GM12878 (cell line): Measurements from ENCODE around the gene ABCD2. TPM values are rescaled to one million over a fixed set of nuclear protein-coding genes. Genes with fewer than 3 reads are reported as not detected.

ENCODE experiments used
- ATAC-seq: fragments of 200-7000 bp; cut with Tn5 transposase; 3 replicates; pipeline ENCODE4 v1.9.1; 2020; ENCODE audit warnings: mild to moderate bottlenecking, moderate library complexity
- BruUV-seq: library from RNA; stranded (reverse); fragments of 400-500 nt; replicated peaks from 2 replicates; lab custom pipeline; 2021; lab: Mats Ljungman, UMichigan
- CTCF ChIA-PET: fragments of 300-600 bp; sonication (Branson Sonifier 250); formaldehyde crosslinking; extraction: SDS; loops from one replicate; lab custom pipeline; 2021; ENCODE audit warnings: inconsistent platforms; lab: Yijun Ruan, JAX
- POLR2A ChIA-PET: fragments of 350-600 bp; formaldehyde crosslinking; extraction: SDS; loops from one replicate; lab custom pipeline; 2021; ENCODE audit warnings: inconsistent platforms; lab: Charles Lee
- RAD21 ChIA-PET: fragments of 300-600 bp; sonication (Branson Sonifier 250); formaldehyde crosslinking; loops from one replicate; lab custom pipeline; 2023; ENCODE audit warnings: antibody characterized with exemption; ENCODE audit not compliant: unreplicated experiment; lab: Charles Lee
- SMC1A ChIA-PET: fragments of 300-600 bp; sonication (Branson Sonifier 250); formaldehyde crosslinking; loops from one replicate; lab custom pipeline; 2023; ENCODE audit not compliant: unreplicated experiment, uncharacterized antibody; lab: Charles Lee
- DNase-seq: peaks from one replicate; pipeline ENCODE4 v3.0.0-alpha.2; 2011; ENCODE audit warnings: low read depth, low spot score
- FAIRE-seq: peaks from 3 replicates; lab custom pipeline; 2011; peaks lifted over from hg19 to GRCh38; lab: Jason Lieb, UNC
- H2AFZ ChIP-seq: 2 replicates; pipeline ENCODE4 v1.6.0; 2011; ENCODE audit warnings: low read depth, low read length, control low read depth; ENCODE audit not compliant: control insufficient read depth
- H3K27ac ChIP-seq: 2 replicates; pipeline ENCODE4 v1.5.1; 2011; ENCODE audit warnings: control low read depth; ENCODE audit not compliant: control insufficient read depth, insufficient read depth
- H3K27me3 ChIP-seq, 2 experiments: replicated peaks in 1 of 2; 2 replicates each; pipeline versions ENCODE4 v1.6.0 to v1.6.1; 2011; ENCODE audit warnings: low read length in 1 of 2; ENCODE audit not compliant: control insufficient read depth in 2 of 2, insufficient read depth in 2 of 2
- H3K36me3 ChIP-seq, 2 experiments: 2 replicates each; pipeline ENCODE4 v1.5.1; 2011; ENCODE audit warnings: low read length in 1 of 2; ENCODE audit not compliant: control insufficient read depth in 2 of 2, insufficient read depth in 2 of 2
- H3K4me1 ChIP-seq: 2 replicates; pipeline ENCODE4 v1.6.1; 2011; ENCODE audit warnings: mild to moderate bottlenecking, low read length, moderate library complexity, mixed read lengths; ENCODE audit not compliant: control insufficient read depth, insufficient read depth
- H3K4me2 ChIP-seq: 2 replicates; pipeline ENCODE4 v1.6.0; 2011; ENCODE audit warnings: control low read depth; ENCODE audit not compliant: control insufficient read depth, insufficient read depth
- H3K4me3 ChIP-seq: fragments of 200-600 bp; sonication (generic); 2 replicates; pipeline ENCODE4 v1.5.1; 2016
- H3K79me2 ChIP-seq: 2 replicates; pipeline ENCODE4 v1.6.0; 2011; ENCODE audit warnings: low read length; ENCODE audit not compliant: control insufficient read depth, insufficient read depth
- H3K9ac ChIP-seq: 2 replicates; pipeline ENCODE4 v1.8.0; 2011; ENCODE audit warnings: low read length, control low read depth, mixed read lengths; ENCODE audit not compliant: control insufficient read depth, insufficient read depth
- H3K9me3 ChIP-seq: replicated peaks from 3 replicates; pipeline ENCODE4 v1.5.1; 2011; ENCODE audit warnings: mild to moderate bottlenecking, low read length; ENCODE audit not compliant: control insufficient read depth, insufficient read depth
- H4K20me1 ChIP-seq: 2 replicates; pipeline ENCODE4 v1.6.0; 2011; ENCODE audit not compliant: control insufficient read depth, insufficient read depth
- BCLAF1 ChIP-seq: fragments of 450-650 bp; IDR thresholded peaks from 2 replicates; pipeline ENCODE4 v1.6.1; 2017; ENCODE audit warnings: antibody characterized with exemption, mild to moderate bottlenecking, moderate library complexity
- BHLHE40 ChIP-seq, 2 experiments: fragments of 450-650 bp in 1 of 2; IDR thresholded peaks; 2 replicates each; pipeline ENCODE4 v1.6.1; 2011 to 2017; ENCODE audit warnings: low read depth in 2 of 2, borderline replicate concordance in 1 of 2, improper control_type of control experiment in 1 of 2, low read length in 1 of 2, mild to moderate bottlenecking in 1 of 2
- CBX3 ChIP-seq: fragments of 200-600 bp; sonication (generic); IDR thresholded peaks from 2 replicates; pipeline ENCODE4 v1.6.1; 2016; ENCODE audit warnings: low read depth, borderline replicate concordance
- DPF2 ChIP-seq: fragments of 450-650 bp; IDR thresholded peaks from 2 replicates; pipeline ENCODE4 v1.6.1; 2017; ENCODE audit warnings: mild to moderate bottlenecking
- HCFC1 ChIP-seq: fragments of 150-350 bp; IDR thresholded peaks from 2 replicates; pipeline ENCODE4 v1.6.1; 2014; ENCODE audit warnings: low read length
- MEF2A ChIP-seq: IDR thresholded peaks from 2 replicates; pipeline ENCODE4 v1.6.1; 2011; ENCODE audit warnings: low read depth, mild to moderate bottlenecking, low read length, moderate library complexity; ENCODE audit not compliant: insufficient read depth
- NR2C1 ChIP-seq: fragments of 450-650 bp; IDR thresholded peaks from 2 replicates; pipeline ENCODE4 v1.6.1; 2017; ENCODE audit warnings: antibody characterized with exemption, mild to moderate bottlenecking, moderate library complexity
- NR2F1 ChIP-seq: fragments of 450-650 bp; conservative IDR thresholded peaks from 2 replicates; pipeline ENCODE4 v1.6.1; 2017; ENCODE audit warnings: mild to moderate bottlenecking
- POLR2A ChIP-seq: IDR thresholded peaks from 2 replicates; pipeline ENCODE4 v1.6.1; 2011; ENCODE audit warnings: low read depth, mild to moderate bottlenecking, low read length
- RAD21 ChIP-seq: IDR thresholded peaks from 2 replicates; pipeline ENCODE4 v1.6.1; 2011; ENCODE audit warnings: mild to moderate bottlenecking, low read depth, low read length, moderate library complexity; ENCODE audit not compliant: insufficient read depth
- RBBP5 ChIP-seq: fragments of 200-600 bp; sonication (generic); conservative IDR thresholded peaks from 2 replicates; pipeline ENCODE4 v1.6.1; 2016
- SP1 ChIP-seq: IDR thresholded peaks from one replicate; pipeline ENCODE4 v1.6.1; 2011; ENCODE audit warnings: low read depth, low read length
- SREBF1 ChIP-seq: IDR thresholded peaks from 2 replicates; pipeline ENCODE4 v1.6.1; 2012; ENCODE audit warnings: mild to moderate bottlenecking, low read length
- SREBF2 ChIP-seq: IDR thresholded peaks from 2 replicates; pipeline ENCODE4 v1.6.1; 2012; ENCODE audit warnings: mild to moderate bottlenecking, low read length
- SUZ12 ChIP-seq: fragments of 200-600 bp; sonication (generic); IDR thresholded peaks from one replicate; pipeline ENCODE4 v1.6.1; 2018; ENCODE audit warnings: antibody characterized with exemption, mild to moderate bottlenecking; ENCODE audit not compliant: unreplicated experiment
- TARDBP ChIP-seq: IDR thresholded peaks from 2 replicates; pipeline ENCODE4 v1.6.1; 2016; ENCODE audit warnings: borderline replicate concordance
- ZNF217 ChIP-seq: fragments of 450-650 bp; IDR thresholded peaks from 2 replicates; pipeline ENCODE4 v1.6.1; 2017; ENCODE audit warnings: antibody characterized with exemption, mild to moderate bottlenecking
- ZSCAN29 ChIP-seq: fragments of 450-650 bp; IDR thresholded peaks from 2 replicates; pipeline ENCODE4 v1.6.1; 2017; ENCODE audit warnings: mild to moderate bottlenecking, moderate library complexity
- WGBS: methylation state at CpG from one replicate; pipeline ENCODE4 v1.1.6; 2016; ENCODE audit warnings: low lambda C conversion rate; ENCODE audit not compliant: insufficient replicate concordance, insufficient coverage; ENCODE audit errors: missing lambda C conversion rate; 5-methylcytosine and 5-hydroxymethylcytosine counted together
- in situ Hi-C: fragments of 300-500 bp; cut with MboI; formaldehyde crosslinking; loops from 9 replicates; pipeline ENCODE4 v1.14.3; 2018; ENCODE audit warnings: mixed read lengths
- intact Hi-C: fragments of 100-400 bp; cut with micrococcal nuclease; formaldehyde crosslinking; loops from one replicate; pipeline ENCODE4 v1.14.2; 2022; ENCODE audit not compliant: unreplicated experiment
- polyA plus RNA-seq, 11 experiments: library from polyadenylated mRNA; depleted of rRNA in 4 of 11; unstranded in 6 of 11; stranded (reverse) in 5 of 11; fragments of >200 nt; fragmentation: Nextera tagmentation in 4 of 11; fragmentation: Illumina TruSeq in 1 of 11; extraction: Ambion mirVana in 4 of 11; extraction: Trizol in 1 of 11; gene quantifications; 1 replicate in 1 of 11; 2 replicates in 10 of 11; pipeline versions ENCODE4 v1.2.1 to v1.2.3, GENCODE V29; 2011 to 2016; ENCODE audit warnings: inconsistent platforms in 2 of 11, missing spikeins in 2 of 11, low read depth in 1 of 11
- total RNA-seq, 4 experiments: library from RNA; depleted of rRNA in 3 of 4; stranded (reverse); fragments of >200 nt in 3 of 4; fragmentation: Illumina TruSeq in 1 of 4; extraction: Trizol in 1 of 4; gene quantifications; 2 replicates each; pipeline versions ENCODE4 v1.2.1 to v1.2.3, GENCODE V29; 2013 to 2021
- TF ChIP-seq, protein P1 (sequence below): IDR thresholded peaks from 2 replicates; pipeline ENCODE4 v1.6.1; 2011; ENCODE audit warnings: low read depth, low read length, improper control_type of control experiment, borderline replicate concordance

The ABCD2 gene
- total and polyA plus RNA-seq, 10 of the 15 experiments (the other 5 are each of a cell fraction or from before 2014, with no cell fraction given), result 4.4 to 16.2 (median 7.5) TPM

GRCh38 chr12:39538679-39539104 is 80.9 kb downstream of the ABCD2 start:
- FAIRE-seq, result no peak
- WGBS, result 88% methylated on average over 18 of the region's 18 CpGs
- no peak overlapping the region for H3K4me2 ChIP-seq

More at GRCh38 chr12:39538679-39539104, 80.9 kb downstream of the ABCD2 start:
- no peaks in the 10 kb centered on the region for H4K20me1 ChIP-seq
- no peak overlapping the region for H2AFZ ChIP-seq
- ChIA-PET SMC1A (no interaction called here), RAD21 (interaction anchor here (1.5 kb wide), 1 partner anchor 385 kb away, joined by 3 read pairs; no protein-coding TSS in a partner anchor), CTCF (no interaction called here), POLR2A (interaction anchor here (0.7 kb wide), 1 partner anchor 104 kb away, joined by 4 read pairs; no protein-coding TSS in a partner anchor)
- H3K4me1 ChIP-seq, result no peaks in the 10 kb centered on the region
- no peaks in the 10 kb centered on the region for H3K9me3 ChIP-seq
- ATAC-seq (no peak), DNase-seq (no peak)
- TF ChIP-seq POLR2A, result no peak
- no peak for TF ChIP-seq HCFC1
- no peak for TF ChIP-seq SUZ12
- TF ChIP-seq TARDBP, result no peak
- TF ChIP-seq SREBF1, result no peak
- no peak for TF ChIP-seq CBX3
- TF ChIP-seq SP1, result no peak
- no peak for TF ChIP-seq SREBF2
- no peak for TF ChIP-seq ZSCAN29
- TF ChIP-seq MEF2A, result no peak
- TF ChIP-seq NR2F1, result no peak
- TF ChIP-seq BHLHE40 (IDR thresholded peaks at IDR 0.05; ENCODE audit: borderline replicate concordance in 1 of 2, low read depth in 2 of 2, low read length in 1 of 2), result no peak
- TF ChIP-seq DPF2, result no peak
- TF ChIP-seq, protein P1, sequence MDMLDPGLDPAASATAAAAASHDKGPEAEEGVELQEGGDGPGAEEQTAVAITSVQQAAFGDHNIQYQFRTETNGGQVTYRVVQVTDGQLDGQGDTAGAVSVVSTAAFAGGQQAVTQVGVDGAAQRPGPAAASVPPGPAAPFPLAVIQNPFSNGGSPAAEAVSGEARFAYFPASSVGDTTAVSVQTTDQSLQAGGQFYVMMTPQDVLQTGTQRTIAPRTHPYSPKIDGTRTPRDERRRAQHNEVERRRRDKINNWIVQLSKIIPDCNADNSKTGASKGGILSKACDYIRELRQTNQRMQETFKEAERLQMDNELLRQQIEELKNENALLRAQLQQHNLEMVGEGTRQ, result no peak
- TF ChIP-seq ZNF217, result no peak
- no peak for TF ChIP-seq BCLAF1
- no peak for TF ChIP-seq NR2C1
- TF ChIP-seq RBBP5, result no peak
- no peak for TF ChIP-seq RAD21
- intact Hi-C loops, result no loop called here
- no peaks in the 10 kb centered on the region for H3K36me3 ChIP-seq
- no TSS peak for BruUV-seq
- H3K27ac ChIP-seq, result no peak overlapping the region
- no peaks in the 10 kb centered on the region for H3K79me2 ChIP-seq
- no peak overlapping the region for H3K4me3 ChIP-seq
- no peak overlapping the region for H3K9ac ChIP-seq
- in situ Hi-C loops, result no loop called here
- no peaks in the 10 kb centered on the region for H3K27me3 ChIP-seq
